GM23248 (cell line): Measurements from ENCODE around the gene PRKAR1A. TPM values are rescaled to one million over a fixed set of nuclear protein-coding genes. Genes with fewer than 3 reads are reported as not detected.

Experiments
- DNase-seq: peaks from one replicate; pipeline ENCODE4 v3.0.0-alpha.2; 2015
- H2AFZ ChIP-seq: fragments of 200-600 bp; sonication (generic); 2 replicates; pipeline ENCODE4 v1.6.1; 2016; ENCODE audit warnings: antibody characterized with exemption
- H3F3A ChIP-seq: fragments of 200-600 bp; sonication (generic); 2 replicates; pipeline ENCODE4 v1.6.1; 2016; ENCODE audit warnings: mild to moderate bottlenecking, antibody characterized with exemption, mixed run types; ENCODE audit not compliant: insufficient read depth
- H3K27ac ChIP-seq: fragments of 200-600 bp; sonication (generic); 2 replicates; pipeline ENCODE4 v1.5.1; 2016; ENCODE audit warnings: mild to moderate bottlenecking
- H3K27me3 ChIP-seq: fragments of 200-600 bp; sonication (generic); replicated peaks from 2 replicates; pipeline ENCODE4 v1.6.1; 2016; ENCODE audit warnings: mild to moderate bottlenecking; ENCODE audit not compliant: insufficient read depth
- H3K36me3 ChIP-seq: fragments of 200-600 bp; sonication (generic); 2 replicates; pipeline ENCODE4 v1.6.1; 2016; ENCODE audit warnings: low read depth, mild to moderate bottlenecking
- H3K4me1 ChIP-seq: fragments of 200-600 bp; sonication (generic); 2 replicates; pipeline ENCODE4 v1.6.1; 2016; ENCODE audit warnings: mild to moderate bottlenecking; ENCODE audit not compliant: insufficient read depth
- H3K4me2 ChIP-seq: fragments of 200-600 bp; sonication (generic); one replicate; pipeline ENCODE4 v1.6.1; 2016; ENCODE audit warnings: mild to moderate bottlenecking; ENCODE audit not compliant: unreplicated experiment
- H3K4me3 ChIP-seq: fragments of 200-600 bp; sonication (generic); 2 replicates; pipeline ENCODE4 v1.5.1; 2016; ENCODE audit warnings: mild to moderate bottlenecking
- H3K79me2 ChIP-seq: fragments of 200-600 bp; sonication (generic); 2 replicates; pipeline ENCODE4 v1.6.1; 2016; ENCODE audit warnings: mild to moderate bottlenecking; ENCODE audit not compliant: insufficient read depth
- H3K9ac ChIP-seq: fragments of 200-600 bp; sonication (generic); 2 replicates; pipeline ENCODE4 v1.6.1; 2016; ENCODE audit warnings: mild to moderate bottlenecking
- H3K9me2 ChIP-seq: fragments of 200-600 bp; sonication (generic); 2 replicates; pipeline ENCODE4 v1.6.1; 2016; ENCODE audit warnings: mixed run types, mild to moderate bottlenecking, moderate library complexity; ENCODE audit not compliant: insufficient read depth
- H3K9me3 ChIP-seq: fragments of 200-600 bp; sonication (generic); one replicate; pipeline ENCODE4 v1.6.1; 2017; ENCODE audit warnings: low read depth
- H4K20me1 ChIP-seq: fragments of 200-600 bp; sonication (generic); 2 replicates; pipeline ENCODE4 v1.6.0; 2016; ENCODE audit not compliant: insufficient read depth
- EZH2 ChIP-seq: fragments of 200-600 bp; sonication (generic); IDR thresholded peaks from 2 replicates; pipeline ENCODE4 v1.6.1; 2018; ENCODE audit warnings: antibody characterized with exemption, mild to moderate bottlenecking; ENCODE audit not compliant: insufficient read depth, poor library complexity, severe bottlenecking
- EZH2phosphoT487 ChIP-seq: fragments of 200-600 bp; sonication (generic); IDR thresholded peaks from 2 replicates; pipeline ENCODE4 v1.6.1; 2018; ENCODE audit warnings: antibody characterized with exemption, moderate library complexity, mild to moderate bottlenecking, low read depth; ENCODE audit not compliant: insufficient read depth
- WGBS, 2 experiments: methylation state at CpG; one replicate each; pipeline ENCODE4 v1.1.6; 2015 to 2017; ENCODE audit warnings: low lambda C conversion rate in 2 of 2, low coverage in 1 of 2; ENCODE audit errors: missing lambda C conversion rate in 2 of 2; 5-methylcytosine and 5-hydroxymethylcytosine counted together
- in situ Hi-C: fragments of 300-500 bp; cut with MboI; formaldehyde crosslinking; loops from 2 replicates; pipeline ENCODE4 v1.15.0; 2020
- polyA plus RNA-seq: library from polyadenylated mRNA; unstranded; fragments of >200 nt; fragmentation: Nextera tagmentation; extraction: Ambion mirVana; gene quantifications from 2 replicates; pipeline ENCODE4 v1.2.1, GENCODE V29; 2016
- total RNA-seq: library from RNA; depleted of rRNA; stranded (reverse); fragments of >200 nt; shearing (Covaris generic); gene quantifications from 2 replicates; pipeline ENCODE4 v1.2.3, GENCODE V29; 2014

Gene PRKAR1A
- total and polyA plus RNA-seq, 2 experiments from 2014 or later, result 281 to 331 TPM

GRCh38 chr17:68507576-68507975 lies 4.7 kb upstream of the PRKAR1A start:
- in situ Hi-C loops, result no loop called here

GRCh38 chr17:68509141-68510057 lies 2.8 kb upstream of the PRKAR1A start:
- DNase-seq, result no peak
- in situ Hi-C loops, result no loop called here
- H4K20me1 ChIP-seq, result 0 out of 2 replicates have a peak, but pooled peaks cover 11% of the 10 kb centered on the region
- no peaks in the 10 kb centered on the region for H3K36me3 ChIP-seq
- TF ChIP-seq EZH2phosphoT487 (no peak), EZH2 (no peak)
- no peaks in the 10 kb centered on the region for H3K9me2 ChIP-seq
- H2AFZ ChIP-seq, result no peak overlapping the region
- no peak overlapping the region for H3K27ac ChIP-seq
- no peak overlapping the region for H3K4me3 ChIP-seq
- peaks cover 7% of the 10 kb centered on the region for H3K4me1 ChIP-seq
- no peaks in the 10 kb centered on the region for H3K9me3 ChIP-seq
- H3K27me3 ChIP-seq, result no peaks in the 10 kb centered on the region
- 77 to 80% methylated on average over 9 of the region's 9 CpGs for WGBS, 2 experiments
- no peak overlapping the region for H3K4me2 ChIP-seq
- H3K9ac ChIP-seq, result no peak overlapping the region
- H3K79me2 ChIP-seq, result peaks cover 21% of the 10 kb centered on the region
- peaks cover 23% of the 10 kb centered on the region for H3F3A ChIP-seq

More at GRCh38 chr17:68507576-68507975, 4.7 kb upstream of the PRKAR1A start:
- no peak overlapping the region for H2AFZ ChIP-seq
- H3K9ac ChIP-seq, result no peak overlapping the region
- WGBS, 2 experiments, result 88 to 90% methylated on average over 3 of the region's 3 CpGs
- H3K4me1 ChIP-seq, result 0 out of 2 replicates have a peak, but pooled peaks cover 4% of the 10 kb centered on the region
- peaks cover 9% of the 10 kb centered on the region; the same call in 1 of the 2 replicates for H3F3A ChIP-seq
- no peaks in the 10 kb centered on the region for H3K27me3 ChIP-seq
- H3K9me2 ChIP-seq, result no peaks in the 10 kb centered on the region
- H3K4me2 ChIP-seq, result no peak overlapping the region
- no peaks in the 10 kb centered on the region for H3K9me3 ChIP-seq
- no peak overlapping the region for H3K4me3 ChIP-seq
- no peak overlapping the region for H3K27ac ChIP-seq
- peak; percentile 41 for DNase-seq
- no peaks in the 10 kb centered on the region for H3K36me3 ChIP-seq
- no peaks in the 10 kb centered on the region for H4K20me1 ChIP-seq
- H3K79me2 ChIP-seq, result peaks cover 3% of the 10 kb centered on the region
- TF ChIP-seq EZH2phosphoT487, result no peak

GRCh38 chr17:68511254-68511670 lies 968 bp upstream of the PRKAR1A start:
- no peak for DNase-seq
- Histone ChIP-seq H3K4me1 (peaks cover 25% of the 10 kb centered on the region), H3K27me3 (no peaks in the 10 kb centered on the region), H3K4me2 (peak overlapping the region; percentile 95), H3K36me3 (peaks cover 13% of the 10 kb centered on the region), H4K20me1 (peaks cover 22% of the 10 kb centered on the region; the same call in 1 of the 2 replicates), H3K9me3 (no peaks in the 10 kb centered on the region), H3F3A (peaks cover 37% of the 10 kb centered on the region), H3K9ac (peak overlapping the region; percentile 97), H3K9me2 (no peaks in the 10 kb centered on the region), H2AFZ (peak overlapping the region; percentile 97), H3K79me2 (peaks cover 40% of the 10 kb centered on the region), H3K4me3 (peak overlapping the region; percentile 99), H3K27ac (peak overlapping the region; percentile 95)
- TF ChIP-seq EZH2phosphoT487, result no peak
- no peak for TF ChIP-seq EZH2
- in situ Hi-C loops, result no loop called here
- WGBS, 2 experiments, result 1 to 7% methylated on average over 10 of the region's 10 CpGs

- peak overlapping the region; percentile 95 for H3K27ac ChIP-seq
- peak overlapping the region; percentile 99 for H3K4me3 ChIP-seq
- H3K9me2 ChIP-seq, result no peaks in the 10 kb centered on the region
- peaks cover 24% of the 10 kb centered on the region; the same call in 1 of the 2 replicates for H4K20me1 ChIP-seq
- no peak for TF ChIP-seq EZH2
- no peaks in the 10 kb centered on the region for H3K27me3 ChIP-seq
- 0 to 3% methylated on average over 29 to 49 of the region's 49 CpGs for WGBS, 2 experiments
- H2AFZ ChIP-seq, result peak overlapping the region; percentile 97
- peaks cover 37% of the 10 kb centered on the region for H3F3A ChIP-seq
- H3K4me1 ChIP-seq, result peaks cover 28% of the 10 kb centered on the region
- H3K9ac ChIP-seq, result peak overlapping the region; percentile 97
- in situ Hi-C loops, result no loop called here
- peaks cover 45% of the 10 kb centered on the region for H3K79me2 ChIP-seq
- DNase-seq, result peak; percentile 80
- H3K4me2 ChIP-seq, result peak overlapping the region; percentile 95
- H3K36me3 ChIP-seq, result peaks cover 18% of the 10 kb centered on the region
- no peaks in the 10 kb centered on the region for H3K9me3 ChIP-seq
These were observed 471 bp upstream of the PRKAR1A start for GRCh38 chr17:68511671-68512246.
